Fibroblast of mammary gland (primary cell): ENCODE measurements around the gene FURIN.
"Not testable (repeated sequence)": the region's sequence is repeated elsewhere in the genome, so short reads cannot be mapped to it uniquely, and the experiment has no call there.

Source experiments
- DNase-seq: peaks from one replicate; pipeline ENCODE4 v3.0.0-alpha.2; 2010; ENCODE audit warnings: low read depth
- H3K4me3 ChIP-seq: 2 replicates; pipeline ENCODE4 v1.5.1; 2011; ENCODE audit warnings: low read depth, mild to moderate bottlenecking, low read length, moderate library complexity; ENCODE audit not compliant: control insufficient read depth
- TF ChIP-seq, protein P1 (sequence below): conservative IDR thresholded peaks from 2 replicates; pipeline ENCODE4 v1.5.1; 2011; ENCODE audit warnings: low read depth, low read length, inconsistent platforms; ENCODE audit not compliant: control insufficient read depth, insufficient read depth

The FURIN gene

DNA sequence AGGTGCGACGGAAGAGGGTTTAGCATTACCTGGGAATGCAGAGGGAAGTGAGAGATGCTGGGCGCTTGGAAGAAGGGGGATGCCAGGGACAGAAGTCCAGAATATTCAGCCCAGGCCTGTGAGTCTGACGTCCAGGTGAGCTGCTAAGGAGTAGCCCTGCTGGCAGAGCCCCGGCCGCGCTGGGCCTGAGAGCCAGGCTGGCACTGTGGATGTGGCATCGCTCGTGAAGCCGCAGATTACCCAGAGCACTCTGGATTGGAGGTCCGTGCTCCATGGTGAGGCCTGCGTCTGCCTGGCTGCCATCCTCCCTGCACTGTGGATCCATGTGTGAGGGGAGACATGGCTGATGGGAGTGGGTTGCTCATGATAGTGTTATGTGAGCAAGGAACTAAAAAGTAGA is 49.2 kb downstream of the FURIN start:
- no peak for DNase-seq
- TF ChIP-seq, protein P1, sequence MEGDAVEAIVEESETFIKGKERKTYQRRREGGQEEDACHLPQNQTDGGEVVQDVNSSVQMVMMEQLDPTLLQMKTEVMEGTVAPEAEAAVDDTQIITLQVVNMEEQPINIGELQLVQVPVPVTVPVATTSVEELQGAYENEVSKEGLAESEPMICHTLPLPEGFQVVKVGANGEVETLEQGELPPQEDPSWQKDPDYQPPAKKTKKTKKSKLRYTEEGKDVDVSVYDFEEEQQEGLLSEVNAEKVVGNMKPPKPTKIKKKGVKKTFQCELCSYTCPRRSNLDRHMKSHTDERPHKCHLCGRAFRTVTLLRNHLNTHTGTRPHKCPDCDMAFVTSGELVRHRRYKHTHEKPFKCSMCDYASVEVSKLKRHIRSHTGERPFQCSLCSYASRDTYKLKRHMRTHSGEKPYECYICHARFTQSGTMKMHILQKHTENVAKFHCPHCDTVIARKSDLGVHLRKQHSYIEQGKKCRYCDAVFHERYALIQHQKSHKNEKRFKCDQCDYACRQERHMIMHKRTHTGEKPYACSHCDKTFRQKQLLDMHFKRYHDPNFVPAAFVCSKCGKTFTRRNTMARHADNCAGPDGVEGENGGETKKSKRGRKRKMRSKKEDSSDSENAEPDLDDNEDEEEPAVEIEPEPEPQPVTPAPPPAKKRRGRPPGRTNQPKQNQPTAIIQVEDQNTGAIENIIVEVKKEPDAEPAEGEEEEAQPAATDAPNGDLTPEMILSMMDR: no peak

DNA sequence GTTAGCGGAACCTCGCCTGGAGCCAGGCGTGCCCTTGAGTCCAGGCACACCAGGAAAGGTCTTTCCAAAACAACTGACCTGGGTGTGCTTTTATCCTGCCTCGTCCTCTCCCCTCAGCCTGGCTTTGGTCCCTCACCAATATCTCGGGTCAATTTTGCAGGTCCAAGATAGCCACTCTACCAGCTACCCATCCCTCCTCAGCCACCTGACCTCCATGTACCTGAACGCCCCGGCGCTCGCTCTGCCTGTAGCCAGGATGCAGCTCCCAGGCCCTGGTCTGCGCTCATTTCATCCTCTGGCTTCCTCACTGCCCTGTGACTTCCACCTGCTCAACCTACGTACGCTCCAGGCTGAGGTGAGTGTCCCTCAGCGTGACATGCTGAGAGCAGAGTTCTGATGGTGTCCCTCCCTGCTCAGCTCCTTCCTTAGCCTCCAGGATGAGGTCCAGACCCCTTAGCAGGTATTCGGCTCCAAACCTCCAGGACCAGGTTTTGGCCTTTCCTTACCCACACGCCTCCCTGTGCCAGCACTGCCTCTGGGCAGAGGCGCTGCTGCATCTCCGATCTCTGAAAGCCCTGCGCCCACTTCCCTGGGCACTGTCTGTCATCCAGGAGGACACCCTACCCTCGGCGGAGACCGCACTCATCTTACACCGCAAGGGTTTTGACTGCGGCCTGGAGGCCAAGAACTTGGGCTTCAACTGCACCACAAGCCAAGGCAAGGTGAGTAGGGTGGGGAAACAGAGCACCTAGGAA is 49.8 kb downstream of the FURIN start:
- TF ChIP-seq, protein P1: no peak

More for the DNA sequence above, 49.2 kb downstream of the FURIN start:
- no peak overlapping the region for H3K4me3 ChIP-seq

DNA sequence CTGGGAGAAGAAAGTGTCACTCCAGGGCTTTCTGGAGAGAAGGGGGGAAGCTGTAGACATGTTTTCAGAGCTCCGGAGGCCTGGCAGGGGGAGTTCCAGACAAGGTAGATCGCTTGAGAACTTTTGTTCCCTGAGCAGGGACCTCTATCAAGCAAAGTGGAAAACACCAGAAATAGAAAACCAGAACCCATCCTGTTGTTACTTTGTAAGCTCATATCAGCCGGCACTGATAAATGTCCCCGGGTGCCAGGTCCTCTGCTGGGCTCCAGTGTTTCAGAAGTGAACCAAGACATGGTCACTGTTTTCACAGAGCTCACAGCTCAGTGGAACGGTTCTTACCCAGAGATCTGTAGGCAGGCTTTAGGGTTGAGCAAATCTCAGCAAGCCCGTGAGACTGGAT is 50.4 kb downstream of the FURIN start:
- DNase-seq: no peak
- H3K4me3 ChIP-seq: no peak overlapping the region
- TF ChIP-seq, protein P1: no peak

More for the DNA sequence above, 49.8 kb downstream of the FURIN start:
- H3K4me3 ChIP-seq: no peak overlapping the region
- DNase-seq: no peak

DNA sequence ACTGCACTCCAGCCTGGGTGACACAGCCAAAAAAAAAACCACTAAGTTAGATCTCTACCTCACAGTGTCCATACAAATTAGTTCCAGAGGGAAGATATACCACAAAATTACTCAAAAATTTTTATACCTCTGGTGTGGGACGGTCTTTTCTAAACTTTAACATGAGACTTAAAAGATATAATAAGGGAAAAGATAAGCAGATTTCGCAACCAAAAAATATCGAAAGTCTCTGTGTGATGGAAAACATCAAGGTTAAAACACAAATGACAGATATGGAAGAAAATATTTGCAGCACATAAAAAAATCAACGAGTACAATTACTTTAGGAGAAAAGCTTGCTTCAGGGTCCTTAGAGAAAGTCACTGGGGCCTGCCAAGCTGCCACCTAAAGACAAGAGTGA is 53.5 kb downstream of the FURIN start:
- H3K4me3 ChIP-seq: no peak overlapping the region
- DNase-seq: no peak
- TF ChIP-seq, protein P1: no peak

DNA sequence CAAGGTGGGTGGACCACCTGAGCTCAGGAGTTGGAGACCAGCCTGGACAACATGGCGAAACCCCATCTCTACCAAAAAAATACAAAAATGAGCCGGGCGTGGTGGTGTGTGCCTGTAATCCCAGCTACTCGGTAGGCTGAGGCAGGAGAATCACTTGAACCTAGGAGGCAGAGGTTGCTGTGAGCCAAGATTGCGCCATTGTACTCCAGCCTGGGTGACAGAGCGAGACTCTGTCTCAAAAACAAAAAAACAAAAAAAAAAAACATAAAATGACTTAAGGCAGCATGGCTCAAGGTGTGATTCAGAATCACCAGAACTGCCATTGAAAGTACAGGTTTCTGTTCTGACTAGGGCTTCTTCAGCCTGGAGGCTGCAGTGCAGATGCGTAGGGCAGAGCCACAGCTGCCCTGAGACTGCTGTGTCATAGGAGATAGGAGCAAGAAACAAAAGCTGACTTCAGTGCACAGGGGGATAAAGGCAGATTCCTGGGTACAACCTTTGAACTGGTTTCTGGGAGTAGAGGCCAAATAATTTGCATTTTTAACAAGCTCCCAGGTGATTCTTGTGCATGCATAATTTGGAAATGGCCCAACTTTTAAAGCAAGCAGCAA is 54.4 kb downstream of the FURIN start:
- not testable (repeated sequence) for H3K4me3 ChIP-seq, DNase-seq

DNA sequence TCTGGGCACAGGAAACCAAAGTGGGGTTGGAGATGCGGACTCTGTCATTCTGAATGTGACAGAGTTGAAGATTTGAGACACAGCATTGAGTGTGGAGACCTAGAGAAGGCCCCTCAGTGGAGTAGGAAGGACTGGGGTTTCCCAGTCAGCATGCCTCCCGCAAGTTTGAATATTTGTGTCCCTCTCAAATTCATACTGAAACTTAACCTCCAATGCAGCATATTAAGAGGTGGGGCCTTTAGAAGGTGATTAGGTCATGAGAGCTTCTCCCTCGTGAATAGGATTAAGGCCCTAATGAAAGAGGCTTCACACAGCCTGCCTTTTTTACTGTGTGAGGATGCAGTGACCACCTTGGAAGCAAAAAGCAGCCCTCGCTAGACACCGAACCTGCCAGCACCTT is 56.0 kb downstream of the FURIN start:
- DNase-seq: no peak
- TF ChIP-seq, protein P1: no peak
- no peak overlapping the region for H3K4me3 ChIP-seq

DNA sequence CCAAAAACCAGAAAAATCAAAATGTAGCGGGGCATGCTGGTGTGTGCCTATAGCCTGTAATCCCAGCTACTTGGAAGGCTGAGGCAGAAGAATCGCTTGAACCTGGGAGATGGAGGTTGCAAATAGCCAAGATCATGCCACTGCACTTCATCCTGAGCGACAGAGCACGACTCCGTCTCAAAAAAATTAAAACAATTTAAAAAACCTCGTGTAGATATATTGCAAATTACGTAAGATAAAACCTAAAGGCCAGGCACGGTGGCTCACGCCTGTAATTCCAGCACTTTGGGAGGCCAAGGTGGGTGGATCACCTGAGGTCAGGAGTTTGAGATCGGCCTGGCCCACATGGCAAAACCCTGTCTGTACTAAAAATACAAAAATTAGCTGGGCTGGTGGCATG is 58.4 kb downstream of the FURIN start:
- H3K4me3 ChIP-seq, DNase-seq: not testable (repeated sequence)

DNA sequence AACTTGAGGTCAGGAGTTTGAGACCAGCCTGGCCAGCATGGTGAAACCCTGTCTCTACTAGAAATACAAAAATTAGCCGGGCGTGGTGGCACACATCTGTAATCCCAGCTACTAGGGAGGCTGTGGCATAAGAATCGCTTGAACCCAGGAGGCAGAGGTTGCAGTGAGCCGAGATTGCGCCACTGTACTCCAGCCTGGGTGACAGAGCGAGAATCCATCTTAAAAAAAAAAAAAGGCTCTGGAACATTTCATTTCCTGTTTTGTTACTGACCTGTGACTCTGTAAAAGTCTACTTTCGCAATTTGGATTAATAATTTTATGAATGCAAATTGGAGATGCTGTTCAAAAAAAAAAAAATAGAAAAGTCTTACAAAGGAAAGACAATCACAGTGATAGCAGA is 59.7 kb downstream of the FURIN start:
- H3K4me3 ChIP-seq, DNase-seq: not testable (repeated sequence)
